Activated T-helper 1 cell treated with anti-CD3 and anti-CD28 coated beads, Interleukin-2, amount 50 U/mL, for 16 hours (primary cell): ENCODE measurements around the gene EZH1.
"Not testable (repeated sequence)": the region's sequence is repeated elsewhere in the genome, so short reads cannot be mapped to it uniquely, and the experiment has no call there.

Experiments
- DNase-seq, 2 donors: peaks; one replicate each; pipeline ENCODE4 v3.0.0-alpha.2; 2020; ENCODE audit warnings: low read depth in 1 of 2, low spot score in 1 of 2

The EZH1 gene

DNA sequence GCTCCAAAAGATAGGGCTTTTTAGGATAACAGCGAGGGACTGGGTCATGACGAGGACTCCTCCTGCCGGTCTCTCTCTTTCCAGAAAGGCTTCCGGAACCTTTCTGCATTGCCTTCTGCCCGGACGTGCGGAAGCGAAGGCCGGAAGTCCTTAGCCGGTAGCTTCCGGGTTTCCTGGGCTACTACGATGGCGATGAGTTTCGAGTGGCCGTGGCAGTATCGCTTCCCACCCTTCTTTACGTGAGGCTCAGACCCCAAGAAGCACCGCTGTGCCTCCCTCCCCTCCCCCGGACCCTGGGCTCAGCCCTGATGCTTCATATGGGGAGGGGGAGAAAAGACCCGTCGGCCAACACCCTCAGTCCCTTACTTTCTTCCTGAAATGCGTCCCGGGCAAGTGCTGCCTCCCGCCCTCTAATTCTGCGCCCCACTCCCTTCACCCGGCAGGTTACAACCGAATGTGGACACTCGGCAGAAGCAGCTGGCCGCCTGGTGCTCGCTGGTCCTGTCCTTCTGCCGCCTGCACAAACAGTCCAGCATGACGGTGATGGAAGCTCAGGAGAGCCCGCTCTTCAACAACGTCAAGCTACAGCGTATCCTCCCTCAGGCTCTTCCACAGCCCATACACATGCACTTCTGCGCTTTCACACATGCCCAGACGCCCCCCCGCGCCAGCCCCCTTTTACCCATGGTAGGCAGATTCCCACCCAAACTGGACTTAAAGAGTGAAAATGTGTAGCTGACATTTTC lies 28.6 kb upstream of the EZH1 start, which contains the start of gene VPS25:
TSS of gene VPS25 (plus strand) at position 160 of the 746 bp plus-strand sequence. CDS start at position 187, 27 bp downstream.
- DNase-seq = peak; percentile 55 to 62

DNA sequence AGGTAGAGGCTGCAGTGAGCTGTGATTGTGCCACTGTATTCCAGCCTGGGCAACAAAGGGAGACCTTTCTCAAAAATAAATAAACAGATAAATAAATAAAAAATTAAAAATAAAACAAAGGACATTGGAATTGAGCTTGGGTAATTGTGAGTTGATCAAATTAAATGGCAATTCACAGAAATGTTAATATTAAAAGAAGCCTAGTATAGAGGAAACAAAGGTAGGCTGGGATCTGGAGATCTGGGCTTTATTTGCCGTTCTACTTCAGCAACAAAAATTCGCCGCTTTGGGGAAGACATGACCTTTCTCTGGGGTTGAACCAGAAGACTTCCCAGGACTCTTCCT lies 28.1 kb upstream of the EZH1 start:
- DNase-seq = no peak

DNA sequence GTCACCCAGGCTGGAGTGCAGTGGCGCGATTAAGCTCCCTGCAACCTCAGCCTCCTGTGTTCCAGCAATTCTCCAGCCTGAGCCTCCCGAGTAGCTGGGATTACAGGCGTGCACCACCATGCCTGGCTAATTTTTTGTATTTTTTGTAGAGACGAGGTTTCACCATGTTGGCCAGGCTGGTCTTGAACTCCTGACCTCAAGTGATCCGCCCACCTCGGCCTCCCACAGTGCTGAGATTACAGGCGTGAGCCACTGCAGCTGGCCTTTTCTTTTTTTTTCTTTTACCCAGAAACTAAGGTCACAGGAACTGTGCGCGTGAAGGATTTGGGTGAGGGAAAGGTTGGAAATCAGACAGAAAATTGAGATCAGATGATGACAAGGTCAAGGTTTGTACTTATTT lies 25.1 kb upstream of the EZH1 start:
- not testable (repeated sequence) for DNase-seq

DNA sequence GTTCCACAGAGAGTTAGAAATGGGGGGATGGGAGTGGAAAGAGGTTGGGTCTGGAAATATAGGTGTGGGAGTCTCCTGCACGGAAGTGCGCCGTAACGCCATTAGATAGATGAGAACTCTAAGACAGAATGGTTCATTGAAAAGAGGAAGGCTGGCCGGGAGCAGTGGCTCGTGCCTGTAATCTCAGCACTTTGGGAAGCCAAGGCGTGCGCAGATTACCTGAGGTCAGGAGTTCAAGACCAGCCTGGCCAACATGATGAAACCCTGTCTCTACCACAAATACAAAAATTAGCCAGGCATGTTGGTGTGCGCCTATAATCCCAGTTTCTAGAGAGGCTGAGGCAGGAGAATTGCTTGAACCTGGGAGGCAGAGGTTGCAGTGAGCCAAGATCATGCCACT lies 23.2 kb upstream of the EZH1 start:
- DNase-seq = not testable (repeated sequence)

DNA sequence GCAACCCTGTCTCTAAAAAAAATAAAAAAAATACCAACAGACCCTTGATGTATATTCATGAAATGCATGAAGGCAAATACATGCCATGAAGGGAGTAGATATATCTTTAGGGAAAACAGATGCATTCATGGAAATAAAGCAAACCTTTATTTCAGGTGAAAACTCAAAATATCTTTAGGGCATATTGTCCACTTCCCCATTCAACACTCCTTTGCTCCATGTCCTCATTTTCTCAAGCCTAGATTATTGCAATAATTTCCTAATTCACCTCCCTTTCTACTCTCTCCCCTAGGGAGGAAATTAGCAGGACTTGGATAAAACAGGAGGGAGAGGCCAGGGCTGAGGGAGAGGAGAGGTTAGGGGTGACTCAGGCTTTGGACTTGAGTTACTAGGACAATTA lies 22.7 kb upstream of the EZH1 start:
- no peak for DNase-seq

DNA sequence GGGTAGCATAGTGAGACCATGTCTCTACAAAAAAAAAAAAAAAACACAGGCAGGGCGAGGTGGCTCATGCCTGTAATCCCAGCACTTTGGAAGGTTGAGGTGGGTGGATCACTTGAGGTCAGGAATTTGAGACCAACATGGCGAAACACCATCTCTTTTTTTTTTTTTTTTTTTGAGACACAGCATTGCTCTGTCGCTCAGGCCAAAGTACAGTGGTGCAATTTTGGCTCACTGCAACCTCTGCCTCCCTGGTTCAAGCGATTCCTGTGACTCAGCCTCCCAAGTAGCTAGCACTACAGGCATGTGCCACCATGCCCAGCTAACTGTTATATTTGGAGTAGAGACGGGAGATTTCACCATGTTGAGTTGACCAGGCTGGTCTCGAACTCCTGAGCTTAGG lies 21.3 kb upstream of the EZH1 start:
- no peak for DNase-seq

DNA sequence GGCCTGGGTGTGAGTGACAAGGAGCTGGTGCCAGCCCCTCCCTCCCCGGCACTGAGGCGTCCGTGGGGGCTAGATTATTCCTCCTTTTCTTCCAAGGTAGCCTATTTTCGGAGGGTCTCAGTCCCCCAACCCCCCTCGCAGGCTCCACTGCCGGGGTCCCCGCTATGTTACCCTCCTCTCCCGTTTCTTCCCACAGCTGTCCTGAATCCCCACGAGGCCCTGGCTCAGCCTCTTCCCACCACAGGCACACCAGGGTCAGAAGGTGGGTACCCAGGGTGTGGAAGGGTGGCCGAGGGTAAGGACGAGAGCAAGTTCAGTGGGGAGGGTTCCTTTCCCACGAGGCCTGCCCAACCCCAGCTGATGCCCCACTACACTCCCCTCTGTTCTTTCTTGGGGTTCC lies 16.8 kb upstream of the EZH1 start:
- DNase-seq = no peak

DNA sequence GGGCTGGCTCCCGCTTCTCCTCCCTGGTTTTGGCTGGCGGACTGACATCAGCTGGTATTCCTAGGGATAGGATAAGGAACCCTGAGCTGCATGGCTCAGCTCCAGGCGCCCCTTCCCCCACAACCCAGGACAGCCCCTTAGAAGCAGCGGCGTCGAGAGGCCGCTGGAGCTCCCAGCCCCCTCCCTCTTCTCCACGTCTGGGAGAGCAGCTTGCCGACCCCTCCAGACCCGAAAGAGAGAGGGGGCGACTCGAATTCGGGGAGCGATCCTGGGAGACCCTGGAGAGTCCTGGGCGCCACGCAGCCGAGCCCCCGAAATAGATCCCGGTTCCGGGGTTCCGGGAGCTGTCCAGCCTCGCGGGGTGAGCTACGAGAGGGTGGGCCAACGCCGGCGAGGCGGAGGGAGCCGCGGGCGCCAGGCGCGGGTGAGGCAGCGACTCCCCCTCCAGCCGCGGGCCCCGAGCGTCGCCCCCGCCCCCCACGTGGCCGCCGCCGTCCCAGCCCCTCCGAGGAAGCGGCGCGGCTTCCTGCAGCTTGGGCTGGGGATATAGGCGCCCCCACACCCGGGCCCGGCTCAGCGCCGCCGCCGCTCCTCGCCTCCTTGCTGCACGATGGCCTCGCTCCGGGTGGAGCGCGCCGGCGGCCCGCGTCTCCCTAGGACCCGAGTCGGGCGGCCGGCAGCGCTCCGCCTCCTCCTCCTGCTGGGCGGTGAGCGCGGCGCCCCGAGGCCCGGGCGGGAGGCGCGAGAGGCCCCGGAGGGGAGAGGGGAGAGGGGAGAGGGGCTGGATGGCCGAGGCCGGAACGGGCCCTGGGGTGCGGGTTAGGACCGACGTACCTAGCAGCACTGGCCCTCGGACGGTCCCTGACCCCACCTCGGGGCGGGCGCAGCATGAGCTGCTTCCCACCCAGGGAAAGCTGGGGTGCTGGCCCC lies 16.1 kb upstream of the EZH1 start, which contains the start of gene RAMP2:
TSS of gene RAMP2 (plus strand) at position 576 of the 930 bp plus-strand sequence. CDS start at position 611, 35 bp downstream.
- no peak for DNase-seq

DNA sequence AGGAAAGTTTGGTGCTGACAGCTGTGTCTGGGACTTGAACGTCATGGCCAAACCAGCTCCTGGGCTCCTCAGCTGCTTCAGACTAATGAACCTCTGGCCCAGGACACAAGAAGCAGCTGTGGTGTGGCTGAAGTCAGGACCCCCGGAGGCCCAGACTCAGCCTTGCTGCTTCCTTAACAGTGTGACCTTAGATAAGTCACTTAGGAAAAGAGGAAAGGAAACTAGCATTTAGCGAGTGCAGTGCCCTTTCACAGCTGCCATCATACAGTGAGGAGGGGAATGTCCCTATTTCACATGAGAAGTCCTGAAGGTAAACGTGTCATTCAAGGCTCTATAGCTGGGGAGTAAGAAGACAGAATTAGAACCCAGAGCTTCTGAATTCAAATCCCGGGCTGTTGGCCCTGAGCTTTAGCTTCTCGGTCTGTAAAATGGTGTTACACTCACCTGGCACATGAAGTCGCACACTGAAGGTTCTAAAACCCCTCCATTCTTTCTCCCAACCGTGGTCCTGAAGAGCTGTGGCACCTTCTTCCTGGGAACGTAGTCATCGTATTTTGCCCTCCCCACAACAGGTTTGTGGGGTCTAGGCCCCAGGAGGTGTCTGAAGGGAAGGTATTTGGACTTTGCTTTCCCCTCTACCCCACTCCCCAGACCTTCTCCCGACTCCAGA lies 15.3 kb upstream of the EZH1 start:
- DNase-seq = no peak

DNA sequence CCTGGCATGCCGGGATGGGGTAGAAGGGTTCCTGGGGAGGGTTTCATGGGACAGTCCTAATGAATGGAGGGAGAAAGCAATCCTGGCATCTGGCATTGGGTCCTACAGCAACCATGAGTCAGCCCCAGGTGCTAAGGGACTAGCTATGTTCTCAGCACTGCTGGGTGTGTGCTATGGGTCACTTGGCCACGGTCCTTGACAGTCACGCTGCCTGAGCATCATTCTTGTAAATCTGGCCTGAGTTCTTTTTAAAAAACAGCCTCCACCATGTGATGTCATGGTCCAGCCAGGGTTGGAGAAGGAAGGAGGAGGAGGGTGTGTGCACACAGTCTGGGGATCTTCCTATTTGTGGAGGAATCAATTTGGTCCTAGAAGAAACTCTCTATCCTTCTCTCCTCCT lies 9.9 kb upstream of the EZH1 start:
- no peak for DNase-seq

DNA sequence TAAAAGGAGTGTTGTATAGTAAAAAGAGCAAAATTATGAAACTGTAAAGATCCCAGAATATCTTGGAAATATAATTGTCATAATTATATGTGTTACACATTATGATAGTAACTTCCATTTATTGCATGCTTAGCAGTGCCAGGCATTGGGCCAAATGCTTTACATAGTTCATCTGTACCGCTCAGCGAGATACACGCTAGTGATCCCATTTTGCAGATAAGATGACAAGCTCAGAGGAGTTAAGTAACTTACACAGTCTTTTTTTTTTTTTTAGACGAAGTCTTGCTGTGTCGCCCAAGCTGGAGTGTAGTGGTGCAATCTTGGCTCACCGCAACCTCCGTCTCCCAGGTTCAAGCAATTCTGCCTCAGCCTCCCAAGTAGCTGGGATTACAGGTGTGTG lies 6.8 kb upstream of the EZH1 start:
- no peak for DNase-seq

DNA sequence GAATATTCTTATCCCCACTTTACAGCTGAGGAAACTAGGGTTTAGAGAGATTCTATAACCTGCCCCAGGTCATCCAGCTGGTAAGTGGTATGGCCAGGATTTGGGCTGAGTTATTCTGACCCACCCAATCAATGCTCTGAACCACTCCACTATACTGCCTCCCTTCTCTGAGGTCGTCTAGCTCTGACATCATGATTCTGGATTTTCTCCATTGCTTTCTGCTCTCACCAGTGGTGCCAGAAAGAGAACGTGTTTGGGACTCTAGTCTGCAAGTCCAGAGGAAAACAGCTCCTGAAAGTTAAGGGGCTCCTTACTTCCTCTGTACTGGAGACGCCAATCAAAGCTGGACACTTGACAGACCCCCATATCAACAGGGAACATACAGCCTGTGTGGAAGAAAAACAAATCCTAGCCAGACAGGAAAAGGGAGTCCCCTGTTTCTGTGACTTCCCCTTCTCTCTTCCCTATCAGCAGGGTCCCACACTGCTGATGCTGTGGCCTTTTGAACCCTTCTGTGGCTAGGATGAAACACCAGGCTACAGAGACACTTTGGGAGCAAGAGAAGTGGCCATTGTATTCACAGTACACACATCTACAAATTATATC lies 6.0 kb upstream of the EZH1 start:
- DNase-seq = no peak

DNA sequence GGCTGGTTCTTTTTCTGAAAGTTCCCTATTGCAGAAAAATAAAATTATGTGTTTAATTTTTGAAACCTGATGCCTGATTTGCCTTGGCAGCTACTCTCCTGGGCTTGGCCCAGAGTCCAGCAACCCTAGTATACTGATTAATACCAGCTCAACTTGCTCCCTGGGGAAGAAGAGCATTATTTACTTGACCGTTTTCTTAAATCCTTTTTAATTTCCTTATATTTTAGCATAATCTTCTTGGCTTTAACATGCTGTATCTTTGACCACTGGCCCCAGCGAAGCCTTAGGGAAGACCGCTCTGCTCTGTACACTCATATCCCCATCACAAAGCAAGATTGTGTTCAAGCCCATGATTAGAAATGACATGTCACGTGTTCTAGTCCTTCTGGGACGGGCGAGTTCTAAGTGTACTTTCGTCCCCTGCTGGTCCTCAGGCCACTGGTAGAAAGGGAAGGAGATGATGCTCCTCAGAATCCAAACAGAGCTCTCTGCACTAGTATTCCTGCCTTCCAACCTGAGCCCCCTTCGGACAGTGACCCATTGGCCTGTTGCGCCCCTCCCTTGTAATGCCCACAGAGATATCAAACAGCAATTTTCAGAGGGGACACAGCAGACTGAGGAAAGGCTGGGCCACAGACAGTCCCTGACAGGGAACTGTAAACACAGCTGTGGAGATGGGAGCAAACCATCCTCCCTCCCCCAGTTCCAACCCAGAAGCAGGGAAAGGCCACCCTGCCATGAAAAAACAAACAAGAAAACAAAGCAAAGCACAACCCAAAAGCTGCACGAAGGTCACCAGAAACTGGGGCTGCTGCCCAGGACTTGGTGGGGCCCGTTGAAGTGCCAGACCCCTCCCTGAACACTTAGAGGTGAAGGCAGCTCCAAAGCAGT lies 4.3 kb upstream of the EZH1 start:
- DNase-seq = no peak

DNA sequence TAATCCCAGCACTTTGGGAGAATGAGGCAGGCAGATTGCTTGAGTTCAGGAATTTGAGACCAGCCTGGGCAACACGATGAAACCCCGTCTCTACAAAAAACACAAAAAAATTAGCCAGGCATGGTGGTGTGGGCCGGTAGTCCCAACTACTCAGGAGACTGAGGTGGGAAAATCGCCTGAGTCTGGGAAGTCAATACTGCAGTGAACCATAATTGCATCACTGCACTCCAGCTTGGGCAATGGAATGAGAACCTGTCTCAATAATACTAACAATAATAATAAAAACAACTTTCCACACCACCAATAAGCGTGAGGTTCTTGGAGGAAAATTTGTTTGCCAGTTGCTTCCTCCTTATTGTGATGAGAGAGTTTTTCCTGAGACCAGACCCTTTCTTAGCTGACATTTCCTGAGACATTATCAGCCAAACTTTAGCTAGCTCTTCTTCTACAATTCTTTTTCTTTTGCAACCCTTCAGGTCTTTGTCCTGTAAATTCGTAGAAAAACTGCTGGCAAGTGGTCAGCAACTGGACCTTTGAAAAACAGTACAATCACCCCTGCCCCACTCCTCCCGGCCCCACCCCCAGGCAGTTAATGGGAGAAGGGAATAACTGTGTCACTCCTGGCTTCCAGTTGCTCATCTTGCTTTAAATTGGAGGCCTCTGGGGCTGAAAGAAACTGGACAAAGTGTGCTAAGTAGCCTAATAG lies 3.5 kb upstream of the EZH1 start:
- DNase-seq = no peak

DNA sequence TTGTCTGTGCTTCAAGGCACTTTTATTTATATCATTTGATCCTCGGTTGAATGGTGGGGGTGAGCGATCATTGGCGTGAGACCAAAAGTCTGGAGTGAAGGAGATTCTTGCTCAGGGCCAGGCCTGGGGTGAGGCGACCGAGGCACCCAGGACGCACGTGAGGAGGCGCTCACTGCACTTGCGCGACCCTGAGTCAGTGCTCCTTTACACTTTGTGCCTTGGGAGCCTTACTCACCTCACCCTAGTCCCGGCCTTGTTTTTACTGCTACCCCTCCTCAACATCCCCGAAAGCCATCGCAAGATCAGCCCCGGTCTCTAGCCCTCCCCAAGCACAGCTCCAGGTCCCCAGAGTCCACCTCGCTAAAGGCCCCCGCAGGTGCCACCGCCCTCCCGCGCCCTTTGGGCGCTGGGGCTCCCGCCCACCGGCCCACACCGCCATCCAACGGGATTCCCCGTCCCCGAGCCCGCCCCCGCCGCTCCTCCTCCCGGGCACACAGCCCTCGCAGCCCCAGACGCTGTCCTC lies 496 bp downstream of the EZH1 start:
- peak; percentile 26 to 57 for DNase-seq

DNA sequence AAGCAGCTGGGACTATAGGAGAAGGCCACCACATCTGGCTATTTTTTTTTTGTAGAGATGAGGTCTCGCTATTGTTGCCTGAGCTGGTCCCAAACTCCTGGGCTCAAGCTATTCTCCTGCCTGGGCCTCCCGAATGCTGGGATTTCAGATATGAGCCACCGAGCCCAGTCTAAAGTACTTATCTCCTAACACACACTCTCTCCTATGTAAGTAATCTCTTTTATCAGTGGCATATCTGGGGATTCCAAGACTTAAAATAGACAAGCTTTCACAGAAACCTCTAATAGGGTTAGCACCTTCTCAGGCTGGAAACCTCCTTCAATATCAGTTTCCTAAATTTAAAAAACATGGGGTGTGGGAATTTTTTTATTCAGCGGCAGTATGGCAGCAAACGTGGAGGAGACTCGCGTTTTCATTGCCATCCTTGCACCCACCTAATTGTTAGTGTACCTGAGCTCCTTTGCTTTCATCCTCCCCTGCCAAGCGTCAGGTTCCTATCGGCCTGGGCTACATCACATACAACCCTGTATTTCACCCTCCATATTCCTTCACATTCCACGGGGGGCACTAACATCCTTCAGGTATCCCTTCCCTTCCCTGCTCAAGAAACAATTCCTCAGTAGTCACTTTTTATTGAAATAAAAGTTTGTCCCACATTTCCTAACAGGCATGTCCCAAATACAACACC lies 1.1 kb downstream of the EZH1 start:
- DNase-seq = no peak

DNA sequence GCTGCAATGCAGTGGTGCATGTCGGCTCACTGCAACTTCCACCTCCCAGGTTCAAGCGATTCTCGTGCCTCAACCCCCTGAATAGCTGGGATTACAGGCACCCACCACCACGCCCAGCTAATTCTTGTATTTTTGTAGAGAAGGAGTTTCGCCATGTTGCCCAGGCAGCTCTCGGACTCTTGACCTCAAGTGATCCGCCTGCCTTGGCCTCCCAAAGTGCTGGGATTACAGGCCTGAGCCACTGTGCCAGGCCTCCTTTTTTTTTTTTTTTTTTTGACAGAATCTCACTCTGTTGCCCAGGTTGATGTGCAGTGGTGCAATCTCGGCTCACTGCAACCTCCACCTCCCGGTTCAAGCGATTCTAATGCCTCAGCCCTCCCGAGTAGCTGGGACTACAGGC lies 1.9 kb downstream of the EZH1 start:
- not testable (repeated sequence) for DNase-seq

DNA sequence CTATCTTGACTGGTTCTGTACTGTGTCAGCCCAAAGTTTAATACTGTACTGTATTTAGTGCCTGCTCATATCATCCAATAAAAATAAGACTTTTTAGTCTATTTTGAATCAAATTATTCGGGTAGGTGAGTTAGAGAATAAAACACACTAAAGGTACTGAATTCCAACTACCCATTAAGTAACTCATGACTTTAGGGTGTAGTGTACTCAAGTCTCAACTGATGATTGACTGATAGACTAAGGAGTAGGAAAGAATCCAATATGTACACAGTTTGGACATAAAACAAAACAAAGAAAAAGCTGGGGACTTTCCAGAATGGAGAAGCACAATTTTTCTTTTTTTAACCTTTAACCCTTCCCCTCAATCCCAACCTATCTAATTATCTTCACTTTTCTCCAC lies 4.1 kb downstream of the EZH1 start:
- DNase-seq = no peak

DNA sequence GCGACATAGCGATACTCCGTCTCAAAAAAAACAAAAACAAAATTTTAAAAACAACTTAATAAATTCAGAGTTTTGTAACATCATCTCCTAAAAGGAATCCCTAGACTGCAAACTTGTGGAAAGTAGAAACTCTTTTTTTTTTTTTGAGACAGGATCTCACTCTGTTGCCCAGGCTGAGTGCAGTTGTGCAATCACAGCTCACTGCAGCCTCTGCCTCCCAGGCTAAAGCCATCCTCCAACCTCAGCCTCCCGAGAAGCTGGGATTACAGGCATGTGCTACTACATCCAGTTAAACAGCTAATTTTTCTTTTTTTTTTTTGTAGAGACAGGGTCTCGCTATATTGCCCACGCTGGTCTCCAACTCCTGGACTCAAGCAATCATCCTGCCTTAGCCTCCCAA lies 19.7 kb downstream of the EZH1 start:
- no peak for DNase-seq
